Panc1 (cell line): ENCODE measurements around the gene PLXND1. TPM values are rescaled to one million over a fixed set of nuclear protein-coding genes. Genes with fewer than 3 reads are reported as not detected.
A peak's percentile ranks its signal among the peaks of the same experiment; 100 is the strongest.

Experiments used
- ATAC-seq: fragments of 200-7000 bp; cut with Tn5 transposase; 2 replicates; pipeline ENCODE4 v1.9.1; 2020; ENCODE audit warnings: mild to moderate bottlenecking, moderate library complexity
- BruUV-seq: library from RNA; stranded (reverse); fragments of 400-500 nt; replicated peaks from 2 replicates; lab custom pipeline; 2021; lab: Mats Ljungman, UMichigan
- CTCF ChIA-PET: fragments of 300-600 bp; sonication (Branson Sonifier 250); formaldehyde crosslinking; loops from one replicate; lab custom pipeline; 2022; ENCODE audit warnings: antibody characterized with exemption; lab: Charles Lee
- POLR2A ChIA-PET: fragments of 300-600 bp; sonication (Branson Sonifier 250); formaldehyde crosslinking; loops from one replicate; lab custom pipeline; 2022; ENCODE audit warnings: antibody characterized with exemption; lab: Charles Lee
- DNase-seq: peaks from one replicate; pipeline ENCODE4 v3.0.0-alpha.2; 2010; ENCODE audit warnings: low read depth, low spot score
- H3K27ac ChIP-seq: 2 replicates; pipeline ENCODE4 v1.5.1; 2011; ENCODE audit warnings: mild to moderate bottlenecking, low read length, inconsistent platforms
- H3K27me3 ChIP-seq: fragments of 200-500 bp; sonication (Bioruptor generic); 2 replicates; pipeline ENCODE4 v1.6.0; 2014; ENCODE audit warnings: low read length, inconsistent platforms; ENCODE audit not compliant: control insufficient read depth, insufficient read depth
- H3K36me3 ChIP-seq: fragments of 200-500 bp; sonication (Bioruptor generic); 2 replicates; pipeline ENCODE4 v1.5.1; 2014; ENCODE audit warnings: inconsistent platforms, mild to moderate bottlenecking, low read length, moderate library complexity; ENCODE audit not compliant: control insufficient read depth, insufficient read depth
- H3K4me1 ChIP-seq: 2 replicates; pipeline ENCODE4 v1.5.1; 2011; ENCODE audit warnings: inconsistent platforms, mild to moderate bottlenecking, low read length, moderate library complexity; ENCODE audit not compliant: control insufficient read depth, insufficient read depth
- H3K4me3 ChIP-seq, 2 experiments: 2 replicates each; pipeline ENCODE4 v1.5.1; 2011 to 2012; ENCODE audit warnings: low read depth in 2 of 2, low read length in 2 of 2, mild to moderate bottlenecking in 2 of 2, inconsistent platforms in 1 of 2, moderate library complexity in 1 of 2
- H3K9me3 ChIP-seq: fragments of 200-500 bp; sonication (Bioruptor generic); 2 replicates; pipeline ENCODE4 v1.5.1; 2014; ENCODE audit warnings: low read depth, mild to moderate bottlenecking, inconsistent platforms, low read length, moderate library complexity; ENCODE audit not compliant: control insufficient read depth, insufficient read depth
- POLR2AphosphoS5 ChIP-seq: IDR thresholded peaks from 2 replicates; pipeline ENCODE4 v1.6.1; 2012; ENCODE audit warnings: mild to moderate bottlenecking, low read depth, low read length, moderate library complexity
- REST ChIP-seq, 2 experiments: IDR thresholded peaks; 2 replicates each; pipeline ENCODE4 v1.6.1; 2011 to 2012; ENCODE audit warnings: low read depth in 2 of 2, control low read depth in 1 of 2, low read length in 1 of 2, mild to moderate bottlenecking in 1 of 2, moderate library complexity in 1 of 2; ENCODE audit not compliant: insufficient read depth in 1 of 2
- SIN3A ChIP-seq: IDR thresholded peaks from 2 replicates; pipeline ENCODE4 v1.6.1; 2012; ENCODE audit warnings: low read depth, mild to moderate bottlenecking, low read length, moderate library complexity, borderline replicate concordance; ENCODE audit not compliant: insufficient read depth
- TCF7L2 ChIP-seq: IDR thresholded peaks from 2 replicates; pipeline ENCODE4 v1.6.1; 2011; ENCODE audit warnings: mild to moderate bottlenecking, low read depth, low read length, inconsistent platforms
- in situ Hi-C: cut with HindIII; loops from 2 replicates; pipeline ENCODE4 v1.10.0; 2016; ENCODE audit warnings: low sequenced_read_pairs, low pct_unique_long_range_greater_than_20kb
- intact Hi-C: fragments of 100-400 bp; cut with micrococcal nuclease; formaldehyde crosslinking; loops from one replicate; pipeline ENCODE4 v1.10.0; 2022; ENCODE audit not compliant: unreplicated experiment
- total RNA-seq: library from RNA; stranded (reverse); gene quantifications from one replicate; pipeline ENCODE4 v1.2.1, GENCODE V29; 2021; ENCODE audit not compliant: unreplicated experiment
- TF ChIP-seq, protein P1 (sequence below): fragments of 450-650 bp; IDR thresholded peaks from 2 replicates; pipeline ENCODE4 v1.5.1; 2017; ENCODE audit warnings: mild to moderate bottlenecking

The PLXND1 gene
- total RNA-seq, 1 experiment from 2014 or later = 248 TPM

DNA sequence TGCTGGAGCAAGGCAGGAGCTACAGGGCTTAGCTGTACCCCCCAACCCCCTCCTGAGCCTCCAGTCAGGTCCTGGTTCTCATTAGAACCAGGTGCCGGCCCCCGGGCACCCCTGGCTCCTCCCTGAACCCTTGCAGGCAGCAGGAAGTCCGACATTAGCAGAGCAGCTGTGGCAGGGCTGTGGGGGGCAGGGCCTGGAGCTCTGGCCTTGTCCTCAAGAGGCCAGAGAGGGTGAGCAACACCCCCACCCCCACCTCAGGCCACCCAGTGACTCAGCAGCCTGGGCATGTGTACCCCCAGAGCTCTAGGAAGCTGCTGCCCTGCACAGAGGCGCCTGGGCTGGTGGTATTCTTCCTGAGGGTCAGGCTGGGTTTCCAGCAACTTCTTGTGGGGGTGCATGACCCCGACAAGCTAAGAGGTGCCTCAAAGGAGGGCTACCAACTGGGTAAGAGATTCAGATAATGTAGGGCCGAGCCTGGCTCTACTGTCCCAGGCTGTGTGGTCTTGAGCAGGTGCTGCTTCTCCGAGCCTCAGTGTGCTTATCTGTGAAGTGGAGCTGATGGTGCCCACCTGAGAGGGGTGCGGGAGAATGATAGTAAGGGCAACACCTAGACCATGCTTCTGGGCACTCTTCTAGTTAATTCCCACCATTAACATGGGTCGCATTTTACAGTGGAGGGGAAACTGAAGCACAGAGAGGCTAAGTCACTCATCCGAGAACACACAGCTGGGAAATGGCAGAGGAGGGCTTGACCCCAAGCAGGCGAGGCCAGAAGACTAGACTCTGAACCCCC lies 47.5 kb downstream of the PLXND1 start:
- H3K9me3 ChIP-seq = no peaks in the 10 kb centered on the region
- ATAC-seq = no peak
- DNase-seq = no peak
- H3K4me1 ChIP-seq = peaks cover 20% of the 10 kb centered on the region
- peaks cover 7% of the 10 kb centered on the region for H3K36me3 ChIP-seq
- H3K4me3 ChIP-seq = no peak overlapping the region
- H3K27ac ChIP-seq = peak overlapping the region; percentile 49
- POLR2A ChIA-PET = interaction anchor here (0.7 kb wide), 1 partner anchor 120 kb away, joined by 5 read pairs; no protein-coding TSS in a partner anchor
- intact Hi-C loops (loop anchor here (5.0 kb wide), 1 partner anchor 67 kb away; no protein-coding TSS in a partner anchor), in situ Hi-C loops (no loop called here)
- CTCF ChIA-PET = no interaction called here
- H3K27me3 ChIP-seq = no peaks in the 10 kb centered on the region
- TF ChIP-seq REST (IDR thresholded peaks at IDR 0.05; ENCODE audit: insufficient read depth in 1 of 2, low read depth in 2 of 2, low read length in 1 of 2) = no peak
- no peak for TF ChIP-seq TCF7L2
- TF ChIP-seq, protein P1, sequence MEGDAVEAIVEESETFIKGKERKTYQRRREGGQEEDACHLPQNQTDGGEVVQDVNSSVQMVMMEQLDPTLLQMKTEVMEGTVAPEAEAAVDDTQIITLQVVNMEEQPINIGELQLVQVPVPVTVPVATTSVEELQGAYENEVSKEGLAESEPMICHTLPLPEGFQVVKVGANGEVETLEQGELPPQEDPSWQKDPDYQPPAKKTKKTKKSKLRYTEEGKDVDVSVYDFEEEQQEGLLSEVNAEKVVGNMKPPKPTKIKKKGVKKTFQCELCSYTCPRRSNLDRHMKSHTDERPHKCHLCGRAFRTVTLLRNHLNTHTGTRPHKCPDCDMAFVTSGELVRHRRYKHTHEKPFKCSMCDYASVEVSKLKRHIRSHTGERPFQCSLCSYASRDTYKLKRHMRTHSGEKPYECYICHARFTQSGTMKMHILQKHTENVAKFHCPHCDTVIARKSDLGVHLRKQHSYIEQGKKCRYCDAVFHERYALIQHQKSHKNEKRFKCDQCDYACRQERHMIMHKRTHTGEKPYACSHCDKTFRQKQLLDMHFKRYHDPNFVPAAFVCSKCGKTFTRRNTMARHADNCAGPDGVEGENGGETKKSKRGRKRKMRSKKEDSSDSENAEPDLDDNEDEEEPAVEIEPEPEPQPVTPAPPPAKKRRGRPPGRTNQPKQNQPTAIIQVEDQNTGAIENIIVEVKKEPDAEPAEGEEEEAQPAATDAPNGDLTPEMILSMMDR = no peak
- TF ChIP-seq SIN3A = no peak
- no TSS peak for BruUV-seq

- ChIA-PET POLR2A (no interaction called here), CTCF (no interaction called here)
- intact Hi-C loops (loop anchor here (5.0 kb wide), 1 partner anchor 66 kb away; no protein-coding TSS in a partner anchor), in situ Hi-C loops (no loop called here)
- no peak for ATAC-seq
- Histone ChIP-seq H3K36me3 (peaks cover 7% of the 10 kb centered on the region), H3K4me3 (no peak overlapping the region), H3K4me1 (peaks cover 20% of the 10 kb centered on the region), H3K9me3 (no peaks in the 10 kb centered on the region), H3K27ac (no peak overlapping the region), H3K27me3 (no peaks in the 10 kb centered on the region)
- no TSS peak for BruUV-seq
- TF ChIP-seq POLR2AphosphoS5 (no peak), SIN3A (no peak), TCF7L2 (no peak), REST (IDR thresholded peaks at IDR 0.05; ENCODE audit: insufficient read depth in 1 of 2, low read depth in 2 of 2, low read length in 1 of 2) (no peak)
- TF ChIP-seq, protein P1 = no peak
- DNase-seq = no peak
Measured at GRCh38 chr3:129558081-129558771, 48.2 kb downstream of the PLXND1 start.
